GM18505 (cell line): ENCODE measurements around the gene GDPD5.

ENCODE experiments used
- ATAC-seq: cut with Tn5 transposase; IDR thresholded peaks from one replicate; pipeline ENCODE4 v1.9.1; 2021; ENCODE audit not compliant: unreplicated experiment
- POLR2A ChIP-seq: IDR thresholded peaks from 4 replicates; pipeline ENCODE4 v1.6.1; 2011; ENCODE audit warnings: borderline replicate concordance; ENCODE audit not compliant: insufficient read depth, insufficient read length; ENCODE audit errors: extremely low read depth

The GDPD5 gene

DNA sequence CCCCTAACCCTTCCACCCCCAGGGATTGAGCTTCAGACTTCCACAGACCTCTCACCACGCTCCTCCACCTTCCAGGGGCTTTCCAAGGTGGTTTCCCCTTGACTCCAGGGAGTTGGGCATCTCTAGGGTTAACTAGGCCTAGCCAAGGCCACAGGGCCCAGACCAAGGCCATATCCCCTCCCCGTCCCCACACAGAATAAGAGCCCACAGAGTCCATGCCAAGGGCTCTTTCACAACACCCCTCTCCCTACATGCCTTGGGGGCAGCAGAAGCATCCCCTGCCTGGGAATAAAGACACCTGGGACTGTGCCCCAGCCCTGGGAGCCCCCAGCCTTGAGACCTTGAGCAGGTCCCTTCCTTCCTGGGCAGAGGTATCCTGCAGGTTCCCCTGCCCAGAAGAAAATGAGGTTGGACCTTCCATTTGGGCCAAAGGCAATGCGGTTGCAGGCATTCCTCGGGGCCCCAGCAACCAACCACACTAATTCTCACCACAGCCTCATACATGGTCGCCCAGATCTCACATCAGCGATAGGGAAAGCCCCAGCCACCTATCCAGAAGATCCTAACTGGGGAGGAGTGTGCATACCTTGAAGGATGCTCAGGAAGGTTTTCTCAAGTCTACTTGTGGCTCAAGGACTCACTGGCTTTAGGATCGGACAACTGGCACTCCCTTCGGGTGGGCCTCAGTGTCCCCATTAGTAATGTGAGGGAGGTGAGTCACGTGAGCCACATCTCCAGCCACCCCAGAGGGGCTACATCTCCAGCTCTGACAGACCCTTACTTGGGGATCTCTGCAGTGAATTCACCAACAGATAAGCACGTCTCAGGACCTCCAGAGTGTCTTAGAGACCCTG, 1.7 kb downstream of the GDPD5 start:
- no peak for ATAC-seq
- no peak for TF ChIP-seq POLR2A

- no peak for TF ChIP-seq POLR2A
- no peak for ATAC-seq
Measured at GRCh38 chr11:75523189-75523588, 2.6 kb downstream of the GDPD5 start.

GRCh38 chr11:75522286-75523044, 3.3 kb downstream of the GDPD5 start:
- no peak for TF ChIP-seq POLR2A
- ATAC-seq: no peak

- no peak for TF ChIP-seq POLR2A
- ATAC-seq: no peak
Measured at GRCh38 chr11:75520688-75521087, 5.1 kb downstream of the GDPD5 start.

DNA sequence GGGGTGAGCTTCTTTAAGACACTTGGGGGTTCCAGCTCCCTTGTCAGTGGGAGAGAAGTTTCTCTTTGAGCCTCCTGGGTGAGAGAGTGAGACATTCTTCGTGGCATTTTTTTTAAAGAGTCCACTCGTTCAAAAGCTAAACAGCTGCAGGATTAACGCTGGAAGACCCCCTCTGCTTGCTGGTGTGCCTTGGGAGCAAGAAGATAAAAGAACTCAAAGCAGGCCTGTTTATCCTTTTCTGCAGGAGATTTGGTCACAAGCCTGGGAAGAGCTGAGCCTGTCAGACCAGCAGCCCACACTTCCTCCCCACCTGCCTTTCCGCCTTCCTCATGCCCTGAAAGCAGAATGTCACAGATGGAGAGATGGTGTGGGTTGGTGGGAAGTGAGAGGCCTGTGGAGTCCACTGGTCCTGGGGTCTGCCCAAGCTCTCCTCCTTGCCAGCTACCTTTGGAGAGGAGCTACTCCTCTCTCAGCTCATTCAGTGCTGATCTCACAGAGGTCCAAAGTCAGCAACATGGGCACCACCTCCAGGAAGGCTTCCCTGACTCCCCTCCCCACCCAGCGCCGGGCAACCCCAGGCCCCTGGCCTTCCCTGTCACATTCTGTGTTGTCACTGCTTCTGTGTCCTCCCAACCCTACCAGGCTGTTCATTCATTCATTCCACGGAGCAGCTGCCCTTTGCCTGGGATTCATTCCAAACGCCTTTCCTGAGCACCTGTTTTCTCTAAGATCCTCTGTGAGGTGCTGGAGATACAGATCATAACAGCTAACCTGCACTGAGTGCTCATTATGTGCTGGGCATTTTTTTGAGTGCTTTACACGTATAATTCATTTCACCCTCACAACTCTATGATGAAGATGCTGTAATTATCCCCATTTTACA, 6.7 kb downstream of the GDPD5 start:
- no peak for ATAC-seq
- TF ChIP-seq POLR2A: no peak

DNA sequence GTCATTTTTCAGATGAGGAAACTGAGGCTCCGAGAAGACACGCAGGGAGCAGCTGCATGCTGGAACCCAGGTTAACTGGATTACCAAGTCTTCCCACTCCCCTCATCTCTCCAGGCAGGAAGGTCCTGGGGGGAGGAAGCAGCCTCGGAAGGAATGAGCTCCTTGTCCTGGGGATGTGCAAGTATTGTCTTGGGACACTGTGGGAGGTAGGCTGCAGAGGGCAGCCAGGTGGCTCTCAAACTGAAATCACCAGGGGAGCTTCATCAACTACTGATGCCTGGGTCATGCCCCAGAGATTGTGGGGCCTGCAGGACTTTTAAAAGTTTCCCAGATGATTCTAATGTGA, 7.6 kb downstream of the GDPD5 start:
- ATAC-seq: no peak
- TF ChIP-seq POLR2A: no peak

DNA sequence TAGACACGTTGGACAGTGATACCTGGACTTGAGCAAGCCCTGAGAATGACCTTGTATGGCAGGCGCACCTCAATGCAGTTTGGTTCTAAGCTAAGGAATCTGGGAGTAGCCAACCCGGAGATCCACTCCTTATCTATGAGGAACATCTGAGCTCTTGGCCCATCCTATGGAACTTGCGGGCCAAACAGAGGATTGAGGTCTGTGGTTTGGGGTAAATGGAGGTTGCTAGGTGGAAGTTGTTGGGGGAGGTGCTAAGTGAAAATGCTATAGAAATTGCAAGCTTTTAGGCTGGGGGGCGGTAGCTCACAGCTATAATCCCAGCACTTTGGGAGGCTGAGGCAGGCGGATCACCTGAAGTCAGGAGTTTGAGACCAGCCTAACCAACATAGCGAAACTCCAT, 8.9 kb downstream of the GDPD5 start:
- ATAC-seq: no peak
- TF ChIP-seq POLR2A: no peak

- no peak for ATAC-seq
Measured at GRCh38 chr11:75516140-75516539, 9.6 kb downstream of the GDPD5 start.

GRCh38 chr11:75514596-75514995, 11.1 kb downstream of the GDPD5 start:
- no peak for TF ChIP-seq POLR2A
- no peak for ATAC-seq

More at GRCh38 chr11:75516140-75516539, 9.6 kb downstream of the GDPD5 start:
- no peak for TF ChIP-seq POLR2A

- ATAC-seq: no peak
- no peak for TF ChIP-seq POLR2A
Measured at GRCh38 chr11:75513250-75513649, 12.5 kb downstream of the GDPD5 start.

DNA sequence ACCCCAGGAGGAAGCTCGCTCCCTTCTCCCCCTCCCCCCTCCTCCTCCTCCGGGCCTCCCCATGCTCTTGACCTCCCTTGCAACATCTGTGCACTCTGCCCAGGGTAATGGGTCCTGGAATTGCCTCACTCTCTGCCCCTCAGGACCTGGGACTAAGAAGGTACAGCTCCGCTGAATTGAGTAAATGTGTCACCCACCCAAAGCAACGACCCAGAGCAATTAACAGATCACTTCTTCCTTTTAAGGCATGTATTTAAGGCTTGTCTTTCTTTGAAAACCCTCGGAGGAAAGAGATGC, 15.1 kb downstream of the GDPD5 start:
- no peak for TF ChIP-seq POLR2A
- ATAC-seq: no peak

- TF ChIP-seq POLR2A: no peak
- no peak for ATAC-seq
Measured at GRCh38 chr11:75510004-75510722, 15.6 kb downstream of the GDPD5 start.
